ENCODE results near the gene SLC38A6.
A peak's percentile ranks its signal among the peaks of the same experiment; 100 is the strongest.
"Not testable (repeated sequence)": the region's sequence is repeated elsewhere in the genome, so short reads cannot be mapped to it uniquely, and the experiment has no call there.

SLC38A6 gene

GRCh38 chr14:61063461-61063860 is 82.4 kb downstream of the SLC38A6 start:
- DNase-seq = no peak

DNA sequence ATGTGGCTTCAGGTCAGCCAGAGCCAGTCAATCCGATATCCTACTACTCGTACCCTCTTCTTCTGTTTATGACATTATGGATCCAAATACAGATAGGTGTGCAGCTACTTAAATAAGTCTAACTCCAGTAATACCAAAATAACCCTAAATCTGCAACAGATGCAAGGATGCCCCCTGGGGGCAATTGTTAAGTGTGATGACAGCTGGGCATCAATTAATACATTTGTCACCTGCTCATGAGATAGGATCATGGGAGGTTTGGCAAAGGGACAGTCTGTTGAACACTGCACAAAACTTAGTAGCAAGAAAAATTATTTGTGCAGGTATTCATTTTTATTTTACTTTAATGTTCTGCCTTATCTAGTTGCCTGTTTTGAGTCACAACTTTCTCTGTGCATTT is 83.2 kb downstream of the SLC38A6 start:
- no peak for DNase-seq

DNA sequence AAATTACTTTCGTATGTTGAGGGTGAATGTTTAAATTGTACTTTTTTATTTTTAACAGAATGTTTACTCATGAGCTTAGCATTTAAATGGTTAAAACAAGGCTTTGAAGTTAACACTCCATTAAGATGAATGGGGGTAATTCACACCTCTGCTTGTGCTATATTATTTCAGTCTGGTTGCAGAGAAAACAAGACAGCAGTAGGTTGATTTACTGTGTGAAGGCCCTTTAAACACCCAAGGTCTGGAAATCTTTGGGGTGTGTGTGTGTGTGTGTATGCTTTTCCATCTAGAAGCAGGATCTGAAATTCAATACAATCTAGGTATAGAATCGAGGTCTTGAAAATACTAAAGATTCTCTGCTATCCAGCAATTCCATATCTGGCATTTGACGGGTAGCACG is 83.8 kb downstream of the SLC38A6 start:
- DNase-seq = no peak

DNA sequence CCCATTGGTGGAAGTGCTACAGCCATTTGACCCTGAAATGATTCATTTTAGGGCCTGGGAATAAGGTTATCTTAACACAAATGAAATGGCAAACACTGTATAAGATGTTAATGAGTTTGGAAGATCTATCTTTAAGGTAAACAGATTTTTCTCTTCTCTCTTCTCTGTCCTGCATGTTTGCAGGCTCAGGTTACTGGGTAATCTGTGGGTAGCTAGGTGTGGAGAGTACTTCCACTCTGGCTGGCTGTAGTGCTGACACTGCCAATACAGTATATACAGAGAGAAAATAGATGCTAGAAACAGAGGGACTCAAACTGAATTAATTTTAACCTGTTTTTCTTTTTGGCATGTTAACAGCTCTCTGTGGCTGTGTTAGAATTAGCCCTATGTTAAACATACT is 84.6 kb downstream of the SLC38A6 start:
- DNase-seq = no peak

DNA sequence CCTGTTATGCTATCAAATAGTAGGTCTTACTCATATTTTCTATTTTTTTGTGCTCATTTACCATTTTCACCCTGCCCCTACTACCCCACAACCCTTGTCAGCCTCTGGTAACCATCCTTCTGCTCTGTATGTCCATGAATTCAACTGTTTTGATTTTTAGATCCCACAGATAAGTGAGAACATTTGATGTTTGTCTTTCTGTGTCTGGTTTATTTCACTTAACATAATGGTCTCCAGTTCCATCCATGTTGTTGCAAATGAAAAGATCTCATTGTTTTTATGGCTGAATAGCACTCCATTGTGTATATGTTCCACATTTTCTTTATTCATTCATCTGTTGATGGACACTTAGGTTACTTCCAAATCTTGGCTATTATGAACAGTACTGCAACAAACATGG is 91.4 kb downstream of the SLC38A6 start:
- not testable (repeated sequence) for DNase-seq

DNA sequence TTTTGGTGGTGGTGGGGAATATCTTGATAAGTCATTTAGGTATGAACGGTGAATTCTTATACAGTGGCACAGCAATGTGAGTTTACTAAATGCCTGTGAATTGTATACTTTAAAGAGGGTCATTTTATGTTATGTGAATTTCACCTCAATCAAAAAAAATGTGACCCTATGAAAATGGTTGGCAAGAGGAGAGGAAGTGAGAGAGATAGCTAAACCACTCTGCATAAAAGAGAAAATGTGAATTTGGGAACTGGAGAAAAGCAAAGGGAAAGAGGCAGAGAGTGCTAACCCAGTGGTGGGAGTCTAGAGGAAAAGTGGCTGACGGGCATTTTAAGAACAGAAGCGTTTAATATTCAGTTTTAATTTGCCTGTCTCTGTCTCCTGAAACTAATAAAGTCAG is 93.8 kb downstream of the SLC38A6 start:
- no peak for DNase-seq

GRCh38 chr14:61076556-61076955 is 95.5 kb downstream of the SLC38A6 start:
- no peak for DNase-seq

- DNase-seq = no peak
These were observed 96.4 kb downstream of the SLC38A6 start for GRCh38 chr14:61077437-61077836.

- no peak for DNase-seq
These were observed 97.1 kb downstream of the SLC38A6 start for GRCh38 chr14:61077951-61078720.

GRCh38 chr14:61080591-61081010 is 99.6 kb downstream of the SLC38A6 start:
- DNase-seq = no peak

DNA sequence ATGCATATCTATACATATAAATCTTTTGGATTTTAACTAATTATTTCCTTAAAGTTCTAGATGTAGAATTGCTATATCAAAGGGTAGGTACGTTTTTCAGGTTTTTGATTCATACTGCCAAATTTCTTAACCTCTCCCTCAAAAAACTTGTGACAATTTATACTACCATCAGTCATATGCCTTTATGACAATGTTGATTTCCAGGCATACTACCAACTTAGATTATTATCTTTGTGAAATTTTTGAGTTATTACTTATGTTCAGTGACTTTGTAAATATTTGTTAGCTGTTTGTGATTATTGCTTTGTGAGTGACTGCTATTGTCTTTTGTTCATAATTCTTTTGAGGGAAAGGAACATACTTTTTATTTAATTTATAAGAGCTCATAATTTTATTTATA is 107.0 kb downstream of the SLC38A6 start:
- DNase-seq = no peak

GRCh38 chr14:61089126-61089750 is 108.2 kb downstream of the SLC38A6 start:
- no peak for DNase-seq

- no peak for DNase-seq
These were observed 109.6 kb downstream of the SLC38A6 start for GRCh38 chr14:61090432-61091216.

DNA sequence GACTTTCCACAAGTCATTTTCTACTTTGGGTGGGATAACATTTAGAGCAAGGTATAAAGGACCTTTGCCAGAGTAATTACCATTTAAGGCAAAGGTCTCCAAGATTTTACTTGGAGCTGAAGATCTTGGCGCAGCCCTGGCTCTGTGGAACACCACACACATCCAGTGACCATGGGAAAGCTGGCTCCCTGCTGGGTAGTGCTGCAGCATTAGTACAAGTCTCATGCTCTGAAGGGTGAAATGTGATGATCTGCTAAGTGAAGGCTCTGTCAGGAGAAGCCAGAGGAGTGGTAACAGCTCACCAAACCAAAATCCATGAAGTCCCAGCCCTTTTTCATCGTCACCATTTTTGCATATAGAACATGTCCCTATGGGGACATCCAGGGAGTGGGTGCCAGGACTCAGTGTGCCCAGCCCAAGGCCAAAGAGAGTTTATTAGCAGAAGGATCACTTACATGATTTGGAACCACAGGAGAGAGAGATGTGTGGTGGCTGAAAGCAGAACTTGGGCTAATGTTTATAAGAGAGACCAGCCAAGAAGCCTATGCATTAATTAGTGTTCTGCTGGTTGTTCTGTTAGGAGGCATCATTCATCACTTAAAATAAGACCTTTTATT is 110.7 kb downstream of the SLC38A6 start:
- DNase-seq = no peak

- not testable (repeated sequence) for DNase-seq
These were observed 117.1 kb downstream of the SLC38A6 start for GRCh38 chr14:61098096-61098495.

DNA sequence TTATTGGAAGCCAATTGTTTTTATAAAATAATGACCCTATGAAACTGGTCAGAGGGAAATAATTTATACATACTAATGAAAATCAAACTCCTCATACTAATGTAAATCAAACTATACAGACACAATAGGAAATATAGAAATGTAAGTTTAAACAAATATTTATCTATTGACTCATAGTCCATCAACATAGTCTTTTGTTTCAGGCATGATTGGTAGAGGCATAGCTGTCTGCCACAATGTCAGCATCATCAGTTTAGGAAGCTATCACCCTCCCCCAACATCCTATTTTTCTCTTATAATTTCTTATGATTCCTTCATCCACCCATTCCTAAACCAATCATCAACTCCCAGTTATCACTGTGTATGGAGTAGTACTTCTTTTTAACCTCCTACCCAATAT is 117.7 kb downstream of the SLC38A6 start:
- no peak for DNase-seq

GRCh38 chr14:61099216-61099835 is 118.3 kb downstream of the SLC38A6 start:
- DNase-seq = no peak

DNA sequence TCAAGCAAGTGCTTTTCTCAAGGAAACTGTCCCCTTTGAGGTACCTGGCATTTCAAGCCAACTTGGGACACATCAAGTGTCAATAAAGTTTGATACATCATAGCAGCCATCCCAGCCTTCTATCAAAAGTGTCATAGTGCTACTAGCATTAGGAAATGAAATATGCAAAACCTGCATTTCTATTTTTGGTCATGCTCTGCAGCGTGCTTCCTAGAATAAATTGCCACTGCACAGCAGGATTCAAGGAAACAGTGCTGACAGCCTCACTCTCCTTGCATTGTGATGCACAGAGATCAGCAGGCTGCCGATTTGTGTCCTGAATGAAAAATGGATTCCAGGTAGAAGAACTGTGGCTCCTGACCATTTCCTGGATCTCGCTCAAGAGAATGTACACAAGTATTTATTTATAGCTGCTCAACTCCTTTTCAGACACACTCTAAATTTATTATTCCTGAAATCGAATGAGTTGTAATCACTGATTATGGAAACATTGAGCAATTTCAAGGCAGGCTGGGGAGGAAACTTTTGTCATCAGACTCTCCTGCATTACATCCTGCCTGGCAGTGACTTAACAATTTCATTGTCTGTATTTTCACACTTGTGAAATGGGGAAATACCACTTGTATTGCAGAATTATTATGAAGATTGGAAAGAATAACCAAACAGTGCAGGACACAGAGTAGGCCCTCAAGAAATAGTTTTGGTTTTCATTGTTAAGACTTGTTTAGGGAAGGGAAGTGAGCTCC is 120.9 kb downstream of the SLC38A6 start:
- DNase-seq = peak; percentile 7 to 33
